Activated CD8-positive, alpha-beta memory T cell treated with anti-CD3 and anti-CD28 coated beads, Interleukin-2, amount 10 ng/mL, durations not matched to agents 7 days and 5 days (primary cell): ENCODE results near the gene KRTAP4-8. TPM values are rescaled to one million over a fixed set of nuclear protein-coding genes. Genes with fewer than 3 reads are reported as not detected.

Source experiments
- ATAC-seq: fragments of 150-1000 bp; cut with Tn5 transposase; one replicate; pipeline ENCODE4 v1.10.0; 2021; ENCODE audit warnings: moderate library complexity
- CTCF ChIA-PET: fragments of 350-600 bp; sonication (Branson Sonifier 250); formaldehyde crosslinking; loops from one replicate; lab custom pipeline; 2021; ENCODE audit warnings: antibody characterized with exemption; lab: Charles Lee
- DNase-seq: peaks from one replicate; pipeline ENCODE4 v3.0.0-alpha.2; 2020
- H3K27ac Mint-ChIP-seq: one replicate; pipeline ENCODE4 v1.8.0; 2021; ENCODE audit warnings: mild to moderate bottlenecking, mixed read lengths
- H3K27me3 Mint-ChIP-seq: one replicate; pipeline ENCODE4 v1.8.0; 2021; ENCODE audit warnings: mixed read lengths
- H3K36me3 Mint-ChIP-seq: one replicate; pipeline ENCODE4 v1.8.0; 2021; ENCODE audit warnings: mild to moderate bottlenecking, mixed read lengths
- H3K4me1 Mint-ChIP-seq: one replicate; pipeline ENCODE4 v1.8.0; 2021; ENCODE audit warnings: mixed read lengths
- H3K4me3 Mint-ChIP-seq: one replicate; pipeline ENCODE4 v1.8.0; 2021; ENCODE audit warnings: mild to moderate bottlenecking, moderate library complexity, mixed read lengths
- H3K9me3 Mint-ChIP-seq: one replicate; pipeline ENCODE4 v1.8.0; 2022; ENCODE audit warnings: low read depth, mixed read lengths
- total RNA-seq, 2 experiments: library from RNA; stranded (reverse); gene quantifications; one replicate each; pipeline ENCODE4 v1.2.3, GENCODE V29; 2021

The KRTAP4-8 gene
- total RNA-seq, 2 experiments from 2014 or later, result not detected

DNA sequence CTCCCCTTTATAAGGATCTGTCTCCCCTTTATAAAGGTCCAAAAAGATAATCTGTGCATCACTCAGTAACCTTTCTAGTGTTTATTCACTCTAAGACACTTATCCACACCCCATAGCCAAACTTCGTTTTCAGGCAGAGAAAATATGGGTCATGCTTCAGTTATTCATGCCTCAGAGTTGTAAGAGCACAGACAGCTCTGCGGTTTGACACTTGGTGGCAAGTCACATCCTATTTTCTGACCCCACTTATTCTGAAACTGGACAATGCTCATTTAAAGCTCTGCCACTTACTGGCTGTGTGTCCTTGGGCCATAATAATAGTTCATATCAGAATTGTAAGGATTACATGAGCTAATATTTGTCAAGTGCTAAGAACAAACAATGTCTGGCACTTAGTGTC, 48.8 kb downstream of the KRTAP4-8 start:
- Mint-ChIP-seq H3K4me1 (no peaks in the 10 kb centered on the region), H3K9me3 (no peaks in the 10 kb centered on the region), H3K36me3 (no peaks in the 10 kb centered on the region), H3K4me3 (no peak overlapping the region), H3K27ac (no peak overlapping the region), H3K27me3 (peaks cover 32% of the 10 kb centered on the region)
- DNase-seq (no peak), ATAC-seq (no peak)
- CTCF ChIA-PET, result no interaction called here

DNA sequence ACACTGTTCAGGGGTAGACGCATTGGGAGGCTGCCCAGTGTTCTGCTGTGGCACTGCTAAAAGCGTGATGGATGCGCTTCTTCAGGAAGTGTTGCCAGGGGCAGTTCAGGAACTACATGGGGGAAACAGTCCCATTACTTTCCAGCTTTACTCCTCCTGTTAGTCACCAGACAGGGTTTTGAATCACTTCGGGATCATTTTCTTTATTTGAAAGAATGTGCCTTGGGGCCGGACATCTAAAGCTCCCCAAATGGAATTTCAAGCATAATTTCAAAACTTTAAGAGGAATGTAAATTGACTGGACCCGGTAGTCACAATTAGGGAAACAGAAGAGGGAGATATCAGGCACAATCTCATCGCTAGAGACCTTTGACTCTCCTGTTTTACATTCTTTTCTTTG, 49.5 kb downstream of the KRTAP4-8 start:
- Mint-ChIP-seq H3K27me3 (peaks cover 30% of the 10 kb centered on the region), H3K9me3 (no peaks in the 10 kb centered on the region), H3K4me1 (no peaks in the 10 kb centered on the region), H3K36me3 (no peaks in the 10 kb centered on the region), H3K4me3 (no peak overlapping the region), H3K27ac (no peak overlapping the region)
- DNase-seq (no peak), ATAC-seq (no peak)
- CTCF ChIA-PET, result interaction anchor here (1.5 kb wide), 1 partner anchor 42 kb away, joined by 3 read pairs; no protein-coding TSS in a partner anchor

Other genes starting within 250 kb of the KRTAP4-8 start
- gene KRT12, start 230.9 kb downstream of the KRTAP4-8 start, total RNA-seq, result not detected
- gene KRT20, start 212.9 kb downstream of the KRTAP4-8 start, total RNA-seq, result not detected
- gene KRT23, start 160.5 kb downstream of the KRTAP4-8 start, total RNA-seq, result not detected
- gene KRT39, start 131.2 kb downstream of the KRTAP4-8 start, total RNA-seq, result not detected
- not detected for gene KRT40, start 113.8 kb downstream of the KRTAP4-8 start, total RNA-seq
- gene KRTAP3-3, start 104.0 kb downstream of the KRTAP4-8 start, total RNA-seq, result not detected
- gene KRTAP3-2, start 98.2 kb downstream of the KRTAP4-8 start, total RNA-seq, result not detected
- gene KRTAP3-1, start 89.0 kb downstream of the KRTAP4-8 start, total RNA-seq, result not detected
- gene KRTAP1-5, start 70.9 kb downstream of the KRTAP4-8 start, total RNA-seq, result not detected
- not detected for gene KRTAP1-4, start 67.9 kb downstream of the KRTAP4-8 start, total RNA-seq
- not detected for gene KRTAP1-3, start 63.3 kb downstream of the KRTAP4-8 start, total RNA-seq
- not detected for gene KRTAP1-1, start 56.7 kb downstream of the KRTAP4-8 start, total RNA-seq
- not detected for gene KRTAP2-1, start 50.8 kb downstream of the KRTAP4-8 start, total RNA-seq
- not detected for gene KRTAP2-2, start 42.9 kb downstream of the KRTAP4-8 start, total RNA-seq
- not detected for gene KRTAP2-3, start 38.0 kb downstream of the KRTAP4-8 start, total RNA-seq
- gene KRTAP2-4, start 32.3 kb downstream of the KRTAP4-8 start, total RNA-seq, result not detected
- gene KRTAP4-7, start 14.0 kb downstream of the KRTAP4-8 start, total RNA-seq, result not detected
- not detected for gene KRTAP4-16, start 4.1 kb upstream of the KRTAP4-8 start, total RNA-seq
- gene KRTAP4-9, start 7.2 kb upstream of the KRTAP4-8 start, total RNA-seq, result not detected
- not detected for gene KRTAP4-11, start 20.2 kb upstream of the KRTAP4-8 start, total RNA-seq
- gene KRTAP4-12, start 26.0 kb upstream of the KRTAP4-8 start, total RNA-seq, result not detected
- not detected for gene KRTAP4-6, start 42.4 kb upstream of the KRTAP4-8 start, total RNA-seq
- gene KRTAP4-5, start 51.7 kb upstream of the KRTAP4-8 start, total RNA-seq, result not detected
- gene KRTAP4-4, start 62.6 kb upstream of the KRTAP4-8 start, total RNA-seq, result not detected
- gene KRTAP4-3, start 70.1 kb upstream of the KRTAP4-8 start, total RNA-seq, result not detected
- gene KRTAP4-2, start 80.1 kb upstream of the KRTAP4-8 start, total RNA-seq, result not detected
- not detected for gene KRTAP4-1, start 86.8 kb upstream of the KRTAP4-8 start, total RNA-seq
- not detected for gene KRTAP9-1, start 91.7 kb upstream of the KRTAP4-8 start, total RNA-seq
- gene KRTAP9-2, start 128.5 kb upstream of the KRTAP4-8 start, total RNA-seq, result not detected
- gene KRTAP9-3, start 134.3 kb upstream of the KRTAP4-8 start, total RNA-seq, result not detected
- not detected for gene KRTAP9-8, start 139.9 kb upstream of the KRTAP4-8 start, total RNA-seq
- not detected for gene KRTAP9-4, start 151.5 kb upstream of the KRTAP4-8 start, total RNA-seq
- not detected for gene KRTAP9-9, start 157.2 kb upstream of the KRTAP4-8 start, total RNA-seq
- not detected for gene KRTAP9-6, start 167.2 kb upstream of the KRTAP4-8 start, total RNA-seq
- gene KRTAP9-7, start 177.6 kb upstream of the KRTAP4-8 start, total RNA-seq, result not detected
- not detected for gene KRTAP29-1, start 204.7 kb upstream of the KRTAP4-8 start, total RNA-seq
- not detected for gene KRTAP16-1, start 211.2 kb upstream of the KRTAP4-8 start, total RNA-seq
- gene KRTAP17-1, start 217.6 kb upstream of the KRTAP4-8 start, total RNA-seq, result not detected